HCT116 (cell line): Measurements from ENCODE around the gene SRF.

Experiments used
- ELF1 ChIP-seq: IDR thresholded peaks from 2 replicates; pipeline ENCODE4 v1.6.1; 2012; ENCODE audit warnings: low read depth, borderline replicate concordance
- EZH2 ChIP-seq: fragments of 200-600 bp; sonication (generic); IDR thresholded peaks from 2 replicates; pipeline ENCODE4 v1.6.1; 2017; ENCODE audit warnings: antibody characterized with exemption, mixed run types
- JUND ChIP-seq: IDR thresholded peaks from 2 replicates; pipeline ENCODE4 v1.6.1; 2012
- POLR2A ChIP-seq: IDR thresholded peaks from 2 replicates; pipeline ENCODE4 v1.7.0; 2011; ENCODE audit warnings: borderline replicate concordance; ENCODE audit not compliant: insufficient read depth, insufficient read length; ENCODE audit errors: extremely low read depth
- SP1 ChIP-seq: IDR thresholded peaks from 2 replicates; pipeline ENCODE4 v1.6.1; 2012; ENCODE audit warnings: low read depth
- TCF7L2 ChIP-seq: IDR thresholded peaks from 2 replicates; pipeline ENCODE4 v1.7.0; 2011; ENCODE audit warnings: borderline replicate concordance, inconsistent platforms; ENCODE audit not compliant: insufficient read depth, insufficient read length; ENCODE audit errors: extremely low read depth
- TF ChIP-seq, protein P1 (sequence below), 3 experiments: fragments of 200-600 bp in 1 of 3; sonication (generic) in 1 of 3; IDR thresholded peaks in 2 of 3; conservative IDR thresholded peaks in 1 of 3; 2 replicates each; pipeline ENCODE4 v1.5.1; 2012 to 2017; ENCODE audit warnings: low read depth in 2 of 3, low read length in 2 of 3, antibody characterized with exemption in 1 of 3, borderline replicate concordance in 1 of 3, control low read depth in 1 of 3, mild to moderate bottlenecking in 1 of 3, mixed read lengths in 1 of 3, mixed run types in 1 of 3, moderate library complexity in 1 of 3; ENCODE audit not compliant: insufficient read depth in 1 of 3

DNA sequence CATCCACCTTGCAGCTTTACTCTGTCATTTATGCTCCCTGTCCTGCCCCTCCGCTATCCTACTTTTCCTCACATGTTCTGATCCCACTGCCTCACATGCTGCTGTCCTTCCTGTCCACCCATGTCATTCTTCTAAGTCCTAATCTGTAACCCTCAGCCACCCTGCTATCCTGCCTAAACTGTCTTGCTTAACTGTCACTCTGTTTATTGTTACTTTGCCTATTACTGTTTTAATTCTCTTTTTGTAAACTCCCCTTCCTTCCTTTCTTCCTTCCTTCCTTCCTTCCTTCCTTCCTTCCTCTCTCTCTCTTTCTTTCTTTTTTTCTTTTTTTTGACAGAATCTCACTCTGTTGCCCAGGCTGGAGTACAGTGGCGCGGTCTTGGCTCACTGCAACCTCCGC is 12.4 kb downstream of the SRF start:
- TF ChIP-seq, protein P1, sequence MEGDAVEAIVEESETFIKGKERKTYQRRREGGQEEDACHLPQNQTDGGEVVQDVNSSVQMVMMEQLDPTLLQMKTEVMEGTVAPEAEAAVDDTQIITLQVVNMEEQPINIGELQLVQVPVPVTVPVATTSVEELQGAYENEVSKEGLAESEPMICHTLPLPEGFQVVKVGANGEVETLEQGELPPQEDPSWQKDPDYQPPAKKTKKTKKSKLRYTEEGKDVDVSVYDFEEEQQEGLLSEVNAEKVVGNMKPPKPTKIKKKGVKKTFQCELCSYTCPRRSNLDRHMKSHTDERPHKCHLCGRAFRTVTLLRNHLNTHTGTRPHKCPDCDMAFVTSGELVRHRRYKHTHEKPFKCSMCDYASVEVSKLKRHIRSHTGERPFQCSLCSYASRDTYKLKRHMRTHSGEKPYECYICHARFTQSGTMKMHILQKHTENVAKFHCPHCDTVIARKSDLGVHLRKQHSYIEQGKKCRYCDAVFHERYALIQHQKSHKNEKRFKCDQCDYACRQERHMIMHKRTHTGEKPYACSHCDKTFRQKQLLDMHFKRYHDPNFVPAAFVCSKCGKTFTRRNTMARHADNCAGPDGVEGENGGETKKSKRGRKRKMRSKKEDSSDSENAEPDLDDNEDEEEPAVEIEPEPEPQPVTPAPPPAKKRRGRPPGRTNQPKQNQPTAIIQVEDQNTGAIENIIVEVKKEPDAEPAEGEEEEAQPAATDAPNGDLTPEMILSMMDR (IDR thresholded peaks at IDR 0.05 in 2 of 3, conservative IDR thresholded peaks at IDR 0.05 in 1 of 3; ENCODE audit: borderline replicate concordance in 1 of 3, insufficient read depth in 1 of 3, low read depth in 2 of 3, low read length in 2 of 3) = no peak
- no peak for TF ChIP-seq POLR2A
- no peak for TF ChIP-seq EZH2
- no peak for TF ChIP-seq TCF7L2
- TF ChIP-seq JUND = no peak
- no peak for TF ChIP-seq SP1
- no peak for TF ChIP-seq ELF1
